ENCODE measurements around the gene GPSM3. TPM values are rescaled to one million over a fixed set of nuclear protein-coding genes. Genes with fewer than 3 reads are reported as not detected.
"Not testable (repeated sequence)": the region's sequence is repeated elsewhere in the genome, so short reads cannot be mapped to it uniquely, and the experiment has no call there.

GPSM3 gene
- total RNA-seq, 1 experiment from 2014 or later = 10.0 TPM

DNA sequence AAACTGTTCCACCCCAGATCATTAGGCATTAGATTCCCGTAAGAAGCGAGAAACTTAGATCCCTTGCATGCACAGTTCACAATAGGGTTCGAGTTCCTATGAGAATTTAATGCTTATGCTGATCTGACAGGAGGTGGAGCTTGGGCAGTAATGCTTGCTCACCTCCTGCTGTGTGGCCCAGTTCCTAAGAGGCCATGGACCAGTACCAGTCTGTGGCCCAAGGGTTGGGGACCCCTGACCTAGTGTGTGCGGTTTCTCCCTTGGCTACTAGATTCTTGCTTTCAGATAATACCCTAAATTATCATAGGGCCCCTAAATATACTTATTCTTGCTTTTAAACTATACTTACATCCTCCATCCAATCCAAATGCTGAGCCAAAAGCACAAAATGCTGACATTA, 1.9 kb upstream of the GPSM3 start:
- no peak for ATAC-seq
- CTCF ChIA-PET = interaction anchor here (1.6 kb wide), 1 partner anchor 46 kb away, joined by 11 read pairs; no protein-coding TSS in a partner anchor
- Mint-ChIP-seq H3K4me3 (peak overlapping the region; percentile 95), H3K36me3 (no peaks in the 10 kb centered on the region), H3K4me1 (peaks cover 57% of the 10 kb centered on the region), H3K9me3 (no peaks in the 10 kb centered on the region), H3K27me3 (ENCODE audit: low read depth) (peaks cover 3% of the 10 kb centered on the region; the same call in 1 of the 2 replicates), H3K27ac (peak overlapping the region; percentile 99)
- DNase-seq (ENCODE audit: low spot score) = no peak
- no peak for TF ChIP-seq ZNF138 (CRISPR knock-in tag; conservative IDR thresholded peaks at IDR 0.05)
- no peak for TF ChIP-seq CBFB (CRISPR knock-in tag; IDR thresholded peaks at IDR 0.05; ENCODE audit: low read depth)
- TF ChIP-seq NFE2L1 (CRISPR knock-in tag; IDR thresholded peaks at IDR 0.05) = no peak
- TF ChIP-seq, protein P1, sequence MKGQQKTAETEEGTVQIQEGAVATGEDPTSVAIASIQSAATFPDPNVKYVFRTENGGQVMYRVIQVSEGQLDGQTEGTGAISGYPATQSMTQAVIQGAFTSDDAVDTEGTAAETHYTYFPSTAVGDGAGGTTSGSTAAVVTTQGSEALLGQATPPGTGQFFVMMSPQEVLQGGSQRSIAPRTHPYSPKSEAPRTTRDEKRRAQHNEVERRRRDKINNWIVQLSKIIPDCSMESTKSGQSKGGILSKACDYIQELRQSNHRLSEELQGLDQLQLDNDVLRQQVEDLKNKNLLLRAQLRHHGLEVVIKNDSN (CRISPR knock-in tag; IDR thresholded peaks at IDR 0.05) = no peak
- no peak for TF ChIP-seq ZNF219 (CRISPR knock-in tag; IDR thresholded peaks at IDR 0.05; ENCODE audit: borderline replicate concordance)
- TF ChIP-seq ZNF416 (CRISPR knock-in tag; IDR thresholded peaks at IDR 0.05) = no peak
- TF ChIP-seq, protein P2, sequence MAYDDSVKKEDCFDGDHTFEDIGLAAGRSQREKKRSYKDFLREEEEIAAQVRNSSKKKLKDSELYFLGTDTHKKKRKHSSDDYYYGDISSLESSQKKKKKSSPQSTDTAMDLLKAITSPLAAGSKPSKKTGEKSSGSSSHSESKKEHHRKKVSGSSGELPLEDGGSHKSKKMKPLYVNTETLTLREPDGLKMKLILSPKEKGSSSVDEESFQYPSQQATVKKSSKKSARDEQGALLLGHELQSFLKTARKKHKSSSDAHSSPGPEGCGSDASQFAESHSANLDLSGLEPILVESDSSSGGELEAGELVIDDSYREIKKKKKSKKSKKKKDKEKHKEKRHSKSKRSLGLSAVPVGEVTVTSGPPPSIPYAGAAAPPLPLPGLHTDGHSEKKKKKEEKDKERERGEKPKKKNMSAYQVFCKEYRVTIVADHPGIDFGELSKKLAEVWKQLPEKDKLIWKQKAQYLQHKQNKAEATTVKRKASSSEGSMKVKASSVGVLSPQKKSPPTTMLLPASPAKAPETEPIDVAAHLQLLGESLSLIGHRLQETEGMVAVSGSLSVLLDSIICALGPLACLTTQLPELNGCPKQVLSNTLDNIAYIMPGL (CRISPR knock-in tag; IDR thresholded peaks at IDR 0.05) = no peak
- TF ChIP-seq MYBL2 (CRISPR knock-in tag; IDR thresholded peaks at IDR 0.05) = no peak
- TF ChIP-seq RORB (CRISPR knock-in tag; IDR thresholded peaks at IDR 0.05) = no peak
- TF ChIP-seq, protein P3, sequence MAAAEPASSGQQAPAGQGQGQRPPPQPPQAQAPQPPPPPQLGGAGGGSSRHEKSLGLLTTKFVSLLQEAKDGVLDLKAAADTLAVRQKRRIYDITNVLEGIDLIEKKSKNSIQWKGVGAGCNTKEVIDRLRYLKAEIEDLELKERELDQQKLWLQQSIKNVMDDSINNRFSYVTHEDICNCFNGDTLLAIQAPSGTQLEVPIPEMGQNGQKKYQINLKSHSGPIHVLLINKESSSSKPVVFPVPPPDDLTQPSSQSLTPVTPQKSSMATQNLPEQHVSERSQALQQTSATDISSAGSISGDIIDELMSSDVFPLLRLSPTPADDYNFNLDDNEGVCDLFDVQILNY (CRISPR knock-in tag; IDR thresholded peaks at IDR 0.05) = no peak
- POLR2A ChIA-PET = interaction anchor here (1.9 kb wide), 1 partner anchor 17 kb away, joined by 25 read pairs; the partner anchor contains the start of genes AGPAT1 and RNF5

DNA sequence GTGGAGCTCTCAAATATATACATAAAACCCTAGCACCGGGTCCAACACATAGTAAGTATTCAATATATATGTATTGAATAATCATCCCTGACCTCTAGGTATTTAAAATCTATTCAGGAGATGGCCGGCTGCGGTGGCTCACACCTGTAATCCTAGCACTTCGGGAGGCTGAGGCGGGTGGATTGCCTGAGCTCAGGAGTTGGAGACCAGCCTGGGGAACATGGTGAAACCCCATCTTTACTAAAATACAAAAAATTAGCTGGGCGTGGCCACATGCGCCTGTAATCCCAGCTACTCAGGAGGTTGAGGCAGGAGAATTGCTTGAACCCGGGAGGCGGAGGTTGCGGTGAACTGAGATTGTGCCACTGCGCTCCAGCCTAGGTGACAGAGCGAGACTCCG, 653 bp upstream of the GPSM3 start:
- H3K27ac Mint-ChIP-seq = peak overlapping the region; percentile 89
- peak overlapping the region; percentile 60 for H3K4me3 Mint-ChIP-seq
- ATAC-seq; H3K9me3 Mint-ChIP-seq; H3K36me3 Mint-ChIP-seq; DNase-seq (ENCODE audit: low spot score); H3K27me3 Mint-ChIP-seq (ENCODE audit: low read depth): not testable (repeated sequence)
- peaks cover 66% of the 10 kb centered on the region for H3K4me1 Mint-ChIP-seq
- ChIA-PET POLR2A (interaction anchor here (1.6 kb wide), 1 partner anchor 15 kb away, joined by 5 read pairs; no protein-coding TSS in a partner anchor), CTCF (interaction anchor here (0.8 to 1.1 kb wide), 2 partner anchors 16 to 26 kb away, joined by 4 read pairs; no protein-coding TSS in a partner anchor)

DNA sequence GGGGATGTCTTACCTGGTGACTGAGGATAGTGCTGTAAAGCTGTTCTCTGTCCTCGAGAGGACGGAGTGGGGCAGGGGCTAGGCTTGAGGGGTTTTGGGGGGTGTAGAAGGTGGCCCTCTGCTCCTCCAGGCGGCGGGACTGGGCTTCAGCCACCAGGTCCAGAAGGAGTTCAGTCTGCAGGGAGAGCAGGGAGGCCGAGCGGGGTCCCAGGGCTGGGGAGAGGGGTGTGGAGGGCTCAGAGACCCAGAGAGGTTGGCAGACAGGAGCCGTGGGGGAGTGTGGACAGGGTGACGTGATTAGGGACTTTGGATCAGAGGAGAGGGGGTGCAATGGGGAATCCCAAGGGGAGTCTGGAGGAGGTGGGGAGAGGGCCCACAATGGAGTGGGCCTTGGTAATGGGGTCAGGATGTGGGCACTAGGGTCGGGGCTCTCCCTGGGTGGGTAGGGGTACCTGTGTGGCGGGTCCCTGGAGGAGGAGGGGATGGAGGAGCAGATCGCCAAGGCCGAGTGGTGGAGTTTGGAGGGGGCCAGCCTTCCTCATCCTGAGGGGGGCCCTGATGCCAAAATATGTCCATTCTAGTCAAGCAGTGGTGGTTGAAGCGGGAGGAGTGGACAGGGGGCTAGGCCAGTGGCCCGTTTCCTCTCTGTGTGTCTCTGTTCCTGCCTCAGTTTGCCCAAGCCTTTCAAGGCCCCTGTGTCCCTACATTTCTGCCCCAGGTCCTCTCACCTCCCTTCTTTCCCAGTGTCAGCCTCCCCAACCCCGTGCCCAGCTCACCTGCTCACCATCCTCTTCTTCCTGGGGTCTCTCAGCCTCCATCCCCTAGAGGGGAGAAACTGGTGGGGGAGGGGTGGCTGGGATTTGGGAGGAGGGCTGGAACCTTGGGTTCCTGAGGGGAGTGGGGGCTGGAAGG, 491 bp downstream of the GPSM3 start:
- H3K4me3 Mint-ChIP-seq = peak overlapping the region; percentile 29; the same call in 1 of the 2 replicates
- POLR2A ChIA-PET = interaction anchor here (1.6 kb wide), 1 partner anchor 14 kb away, joined by 5 read pairs; no protein-coding TSS in a partner anchor
- TF ChIP-seq ZNF138 (CRISPR knock-in tag; conservative IDR thresholded peaks at IDR 0.05) = no peak
- TF ChIP-seq GRHL2 (CRISPR knock-in tag; IDR thresholded peaks at IDR 0.05; ENCODE audit: insufficient replicate concordance, severe bottlenecking) = no peak
- TF ChIP-seq ESRRA (CRISPR knock-in tag; IDR thresholded peaks at IDR 0.05; ENCODE audit: borderline replicate concordance) = no peak
- TF ChIP-seq, protein P1 (CRISPR knock-in tag; IDR thresholded peaks at IDR 0.05) = no peak
- TF ChIP-seq, protein P4, sequence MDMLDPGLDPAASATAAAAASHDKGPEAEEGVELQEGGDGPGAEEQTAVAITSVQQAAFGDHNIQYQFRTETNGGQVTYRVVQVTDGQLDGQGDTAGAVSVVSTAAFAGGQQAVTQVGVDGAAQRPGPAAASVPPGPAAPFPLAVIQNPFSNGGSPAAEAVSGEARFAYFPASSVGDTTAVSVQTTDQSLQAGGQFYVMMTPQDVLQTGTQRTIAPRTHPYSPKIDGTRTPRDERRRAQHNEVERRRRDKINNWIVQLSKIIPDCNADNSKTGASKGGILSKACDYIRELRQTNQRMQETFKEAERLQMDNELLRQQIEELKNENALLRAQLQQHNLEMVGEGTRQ (CRISPR knock-in tag; IDR thresholded peaks at IDR 0.05) = no peak
- TF ChIP-seq NFATC4 (CRISPR knock-in tag; IDR thresholded peaks at IDR 0.05) = no peak
- TF ChIP-seq, protein P5, sequence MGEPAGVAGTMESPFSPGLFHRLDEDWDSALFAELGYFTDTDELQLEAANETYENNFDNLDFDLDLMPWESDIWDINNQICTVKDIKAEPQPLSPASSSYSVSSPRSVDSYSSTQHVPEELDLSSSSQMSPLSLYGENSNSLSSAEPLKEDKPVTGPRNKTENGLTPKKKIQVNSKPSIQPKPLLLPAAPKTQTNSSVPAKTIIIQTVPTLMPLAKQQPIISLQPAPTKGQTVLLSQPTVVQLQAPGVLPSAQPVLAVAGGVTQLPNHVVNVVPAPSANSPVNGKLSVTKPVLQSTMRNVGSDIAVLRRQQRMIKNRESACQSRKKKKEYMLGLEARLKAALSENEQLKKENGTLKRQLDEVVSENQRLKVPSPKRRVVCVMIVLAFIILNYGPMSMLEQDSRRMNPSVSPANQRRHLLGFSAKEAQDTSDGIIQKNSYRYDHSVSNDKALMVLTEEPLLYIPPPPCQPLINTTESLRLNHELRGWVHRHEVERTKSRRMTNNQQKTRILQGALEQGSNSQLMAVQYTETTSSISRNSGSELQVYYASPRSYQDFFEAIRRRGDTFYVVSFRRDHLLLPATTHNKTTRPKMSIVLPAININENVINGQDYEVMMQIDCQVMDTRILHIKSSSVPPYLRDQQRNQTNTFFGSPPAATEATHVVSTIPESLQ (CRISPR knock-in tag; IDR thresholded peaks at IDR 0.05) = no peak
- no peak for TF ChIP-seq ATF1 (CRISPR knock-in tag; IDR thresholded peaks at IDR 0.05)
- TF ChIP-seq FOXK1 (CRISPR knock-in tag; IDR thresholded peaks at IDR 0.05) = no peak
- no peak for TF ChIP-seq ZNF416 (CRISPR knock-in tag; IDR thresholded peaks at IDR 0.05)
- TF ChIP-seq, protein P6, sequence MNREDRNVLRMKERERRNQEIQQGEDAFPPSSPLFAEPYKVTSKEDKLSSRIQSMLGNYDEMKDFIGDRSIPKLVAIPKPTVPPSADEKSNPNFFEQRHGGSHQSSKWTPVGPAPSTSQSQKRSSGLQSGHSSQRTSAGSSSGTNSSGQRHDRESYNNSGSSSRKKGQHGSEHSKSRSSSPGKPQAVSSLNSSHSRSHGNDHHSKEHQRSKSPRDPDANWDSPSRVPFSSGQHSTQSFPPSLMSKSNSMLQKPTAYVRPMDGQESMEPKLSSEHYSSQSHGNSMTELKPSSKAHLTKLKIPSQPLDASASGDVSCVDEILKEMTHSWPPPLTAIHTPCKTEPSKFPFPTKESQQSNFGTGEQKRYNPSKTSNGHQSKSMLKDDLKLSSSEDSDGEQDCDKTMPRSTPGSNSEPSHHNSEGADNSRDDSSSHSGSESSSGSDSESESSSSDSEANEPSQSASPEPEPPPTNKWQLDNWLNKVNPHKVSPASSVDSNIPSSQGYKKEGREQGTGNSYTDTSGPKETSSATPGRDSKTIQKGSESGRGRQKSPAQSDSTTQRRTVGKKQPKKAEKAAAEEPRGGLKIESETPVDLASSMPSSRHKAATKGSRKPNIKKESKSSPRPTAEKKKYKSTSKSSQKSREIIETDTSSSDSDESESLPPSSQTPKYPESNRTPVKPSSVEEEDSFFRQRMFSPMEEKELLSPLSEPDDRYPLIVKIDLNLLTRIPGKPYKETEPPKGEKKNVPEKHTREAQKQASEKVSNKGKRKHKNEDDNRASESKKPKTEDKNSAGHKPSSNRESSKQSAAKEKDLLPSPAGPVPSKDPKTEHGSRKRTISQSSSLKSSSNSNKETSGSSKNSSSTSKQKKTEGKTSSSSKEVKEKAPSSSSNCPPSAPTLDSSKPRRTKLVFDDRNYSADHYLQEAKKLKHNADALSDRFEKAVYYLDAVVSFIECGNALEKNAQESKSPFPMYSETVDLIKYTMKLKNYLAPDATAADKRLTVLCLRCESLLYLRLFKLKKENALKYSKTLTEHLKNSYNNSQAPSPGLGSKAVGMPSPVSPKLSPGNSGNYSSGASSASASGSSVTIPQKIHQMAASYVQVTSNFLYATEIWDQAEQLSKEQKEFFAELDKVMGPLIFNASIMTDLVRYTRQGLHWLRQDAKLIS (CRISPR knock-in tag; IDR thresholded peaks at IDR 0.05; ENCODE audit: borderline replicate concordance) = no peak

More for the DNA sequence above, 491 bp downstream of the GPSM3 start:
- peaks cover 64% of the 10 kb centered on the region for H3K4me1 Mint-ChIP-seq
- no peak overlapping the region; the same call in 1 of the 2 replicates for H3K27ac Mint-ChIP-seq
- no peaks in the 10 kb centered on the region for H3K9me3 Mint-ChIP-seq
- DNase-seq (ENCODE audit: low spot score) (no peak), ATAC-seq (no peak)
- peaks cover 14% of the 10 kb centered on the region for H3K36me3 Mint-ChIP-seq
- CTCF ChIA-PET = interaction anchor here (0.6 to 1.9 kb wide), 5 partner anchors 10 to 39 kb away, joined by 4 to 7 read pairs (median 4); no protein-coding TSS in a partner anchor
- no peaks in the 10 kb centered on the region for H3K27me3 Mint-ChIP-seq (ENCODE audit: low read depth)
